ENCODE measurements around the gene DOK7.

The DOK7 gene

DNA sequence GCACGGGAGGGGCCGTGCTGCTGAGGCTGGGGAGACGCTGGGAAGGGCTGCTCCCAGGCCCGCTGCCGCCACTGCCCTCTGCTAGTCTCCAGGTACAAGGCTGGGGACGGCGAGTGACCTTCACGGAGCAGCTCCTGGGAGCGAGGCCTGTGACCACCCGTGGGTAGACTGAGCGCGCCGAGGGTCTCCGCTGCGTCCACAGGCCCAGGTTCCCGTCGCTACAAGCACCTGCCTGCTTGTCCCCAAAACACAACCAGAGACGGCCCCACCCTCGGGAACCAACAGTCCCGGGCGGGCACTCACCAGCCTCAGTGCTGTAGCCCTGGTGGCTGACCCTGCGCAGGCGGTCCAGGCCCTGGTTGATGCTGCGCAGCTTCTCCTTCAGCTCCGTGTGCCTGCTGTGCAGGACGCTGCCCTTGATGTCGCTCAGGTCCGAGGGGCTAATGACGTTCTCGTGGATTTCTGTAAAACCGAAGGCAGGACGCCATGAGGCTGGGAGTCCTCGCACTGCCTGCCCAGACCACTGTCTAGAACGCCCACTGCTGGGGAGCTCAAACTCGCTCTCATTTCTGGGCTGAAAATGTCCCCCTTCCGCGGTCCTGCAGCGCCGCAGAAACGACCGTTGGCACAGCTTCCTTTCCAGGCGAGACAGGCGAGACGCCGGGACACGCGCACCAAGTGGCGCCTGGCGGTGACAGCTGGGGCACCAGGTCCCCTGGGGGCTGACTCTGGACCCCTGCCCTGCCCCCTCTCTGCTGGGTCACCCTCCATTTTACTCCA lies 54.8 kb downstream of the DOK7 start:
- CTCF ChIA-PET: interaction anchor here (0.8 to 3.4 kb wide), 3 partner anchors 9 to 37 kb away, joined by 3 to 11 read pairs (median 3); no protein-coding TSS in a partner anchor
- TF ChIP-seq, protein P1, sequence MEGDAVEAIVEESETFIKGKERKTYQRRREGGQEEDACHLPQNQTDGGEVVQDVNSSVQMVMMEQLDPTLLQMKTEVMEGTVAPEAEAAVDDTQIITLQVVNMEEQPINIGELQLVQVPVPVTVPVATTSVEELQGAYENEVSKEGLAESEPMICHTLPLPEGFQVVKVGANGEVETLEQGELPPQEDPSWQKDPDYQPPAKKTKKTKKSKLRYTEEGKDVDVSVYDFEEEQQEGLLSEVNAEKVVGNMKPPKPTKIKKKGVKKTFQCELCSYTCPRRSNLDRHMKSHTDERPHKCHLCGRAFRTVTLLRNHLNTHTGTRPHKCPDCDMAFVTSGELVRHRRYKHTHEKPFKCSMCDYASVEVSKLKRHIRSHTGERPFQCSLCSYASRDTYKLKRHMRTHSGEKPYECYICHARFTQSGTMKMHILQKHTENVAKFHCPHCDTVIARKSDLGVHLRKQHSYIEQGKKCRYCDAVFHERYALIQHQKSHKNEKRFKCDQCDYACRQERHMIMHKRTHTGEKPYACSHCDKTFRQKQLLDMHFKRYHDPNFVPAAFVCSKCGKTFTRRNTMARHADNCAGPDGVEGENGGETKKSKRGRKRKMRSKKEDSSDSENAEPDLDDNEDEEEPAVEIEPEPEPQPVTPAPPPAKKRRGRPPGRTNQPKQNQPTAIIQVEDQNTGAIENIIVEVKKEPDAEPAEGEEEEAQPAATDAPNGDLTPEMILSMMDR (IDR thresholded peaks at IDR 0.05; ENCODE audit: control extremely low read depth, extremely low read depth, low read depth, missing control alignments): no peak
- no peak for DNase-seq (ENCODE audit: extremely low spot score)
- POLR2A ChIA-PET: no interaction called here

DNA sequence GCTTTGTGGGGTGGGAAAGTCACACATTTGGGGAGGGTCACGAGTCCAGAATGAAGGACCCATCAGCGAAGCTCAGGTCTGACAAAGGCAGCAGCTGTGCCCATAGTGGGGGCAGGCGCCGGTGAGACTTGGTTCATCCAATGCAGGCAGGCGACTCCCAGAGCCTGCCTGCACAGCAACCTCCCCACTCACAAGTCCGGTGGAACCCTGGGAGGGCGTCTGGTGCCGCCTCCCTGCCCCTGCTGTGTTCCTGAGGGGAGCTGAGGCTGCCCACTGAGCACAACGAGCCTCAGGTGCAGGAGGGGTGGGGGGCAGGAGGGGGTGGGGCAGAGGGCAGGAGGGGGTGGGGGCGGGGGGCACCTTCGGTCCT lies 55.4 kb downstream of the DOK7 start:
- CTCF ChIA-PET: interaction anchor here (0.8 to 3.4 kb wide), 2 partner anchors 10 to 38 kb away, joined by 3 to 11 read pairs; no protein-coding TSS in a partner anchor
- TF ChIP-seq, protein P1 (IDR thresholded peaks at IDR 0.05; ENCODE audit: control extremely low read depth, extremely low read depth, low read depth, missing control alignments): no peak

DNA sequence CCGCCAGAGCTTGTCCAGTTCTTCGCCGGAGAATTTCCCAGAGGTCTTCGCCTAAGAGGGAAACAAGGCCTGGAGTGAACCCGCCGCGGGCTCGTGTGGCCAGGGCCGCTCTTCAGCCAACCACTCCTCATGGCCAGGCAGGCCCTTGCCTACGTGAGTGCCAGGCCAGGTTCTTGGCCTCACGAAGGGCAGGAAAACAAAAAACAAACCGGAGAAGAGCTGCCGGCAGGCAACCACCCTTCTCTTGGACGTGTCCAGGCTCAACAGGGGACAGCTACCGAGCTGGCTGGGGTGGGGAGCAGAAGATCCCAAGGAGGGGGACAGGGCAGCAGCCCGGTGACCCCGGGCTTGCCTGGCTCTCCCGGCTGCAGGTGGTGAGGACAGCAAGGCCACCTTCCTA lies 55.8 kb downstream of the DOK7 start:
- DNase-seq (ENCODE audit: extremely low spot score): no peak
- POLR2A ChIA-PET: no interaction called here

More for the DNA sequence above, 55.4 kb downstream of the DOK7 start:
- POLR2A ChIA-PET: no interaction called here
- DNase-seq (ENCODE audit: extremely low spot score): no peak

DNA sequence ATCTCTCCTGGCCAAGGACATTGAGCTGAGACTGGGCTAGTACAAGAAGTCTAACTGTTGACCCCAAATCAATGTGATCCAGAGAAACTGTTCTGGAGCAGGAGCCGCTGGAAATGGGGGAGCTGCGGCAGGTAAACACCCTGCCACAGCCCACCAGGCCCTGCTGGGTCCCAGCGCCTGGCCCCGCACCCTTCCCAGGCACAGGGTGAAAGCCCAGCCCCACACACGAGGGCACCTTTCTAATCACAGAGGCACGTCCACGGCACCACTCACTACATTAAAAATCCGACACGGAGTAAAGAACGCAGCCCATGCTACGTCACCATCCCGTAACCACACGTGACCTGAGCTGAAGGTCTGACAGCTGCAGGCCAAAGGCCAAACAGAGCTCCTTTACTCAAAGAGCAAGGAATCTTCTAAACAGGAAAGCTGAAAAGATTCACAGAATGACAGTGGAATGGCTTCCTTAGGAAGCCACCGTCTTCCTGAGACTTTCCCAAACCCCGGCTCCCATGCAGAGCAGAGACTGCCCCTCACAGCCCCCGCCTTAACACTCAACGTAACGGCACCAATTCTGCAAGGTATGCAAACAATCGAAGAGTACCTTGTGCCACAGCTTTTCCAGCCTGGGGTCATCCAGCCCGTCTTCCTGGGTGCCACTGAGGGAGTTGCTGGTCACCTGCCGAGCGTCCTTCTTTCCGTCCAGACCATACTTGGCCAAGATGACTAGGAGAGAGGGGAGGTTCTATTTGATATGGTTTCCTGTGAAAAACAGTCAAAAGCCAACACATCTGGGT lies 56.6 kb downstream of the DOK7 start:
- DNase-seq (ENCODE audit: extremely low spot score): no peak
- TF ChIP-seq, protein P1 (IDR thresholded peaks at IDR 0.05; ENCODE audit: control extremely low read depth, extremely low read depth, low read depth, missing control alignments): no peak
- CTCF ChIA-PET: interaction anchor here (1.2 to 3.4 kb wide), 2 partner anchors 14 to 39 kb away, joined by 3 to 11 read pairs; no protein-coding TSS in a partner anchor
- POLR2A ChIA-PET: no interaction called here

More for the DNA sequence above, 55.8 kb downstream of the DOK7 start:
- CTCF ChIA-PET: interaction anchor here (3.4 kb wide), 1 partner anchor 38 kb away, joined by 11 read pairs; no protein-coding TSS in a partner anchor
- TF ChIP-seq, protein P1 (IDR thresholded peaks at IDR 0.05; ENCODE audit: control extremely low read depth, extremely low read depth, low read depth, missing control alignments): no peak

DNA sequence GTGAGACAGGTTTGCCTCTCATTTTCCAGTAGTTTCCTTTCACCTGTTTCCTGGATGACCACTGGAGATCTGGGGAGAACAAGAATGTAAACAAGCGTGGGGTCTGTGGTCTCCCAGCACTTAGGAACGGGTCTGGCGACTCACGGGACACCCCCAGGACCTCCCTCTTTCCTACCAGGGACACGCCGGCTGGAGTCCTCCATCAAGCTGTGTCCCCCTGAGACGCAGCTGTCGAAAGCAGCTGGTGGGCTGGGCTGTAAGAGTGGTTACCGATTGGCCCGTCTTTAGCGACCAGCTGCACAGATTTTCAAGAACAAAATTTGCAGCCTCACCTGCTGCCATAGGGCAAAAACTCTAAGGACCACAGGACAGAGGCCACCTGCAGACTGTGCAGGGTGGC lies 57.2 kb downstream of the DOK7 start:
- ChIA-PET CTCF (interaction anchor here (1.2 to 3.4 kb wide), 2 partner anchors 15 to 40 kb away, joined by 3 to 11 read pairs; no protein-coding TSS in a partner anchor), POLR2A (no interaction called here)
- TF ChIP-seq, protein P1 (IDR thresholded peaks at IDR 0.05; ENCODE audit: control extremely low read depth, extremely low read depth, low read depth, missing control alignments): no peak
- no peak for DNase-seq (ENCODE audit: extremely low spot score)

DNA sequence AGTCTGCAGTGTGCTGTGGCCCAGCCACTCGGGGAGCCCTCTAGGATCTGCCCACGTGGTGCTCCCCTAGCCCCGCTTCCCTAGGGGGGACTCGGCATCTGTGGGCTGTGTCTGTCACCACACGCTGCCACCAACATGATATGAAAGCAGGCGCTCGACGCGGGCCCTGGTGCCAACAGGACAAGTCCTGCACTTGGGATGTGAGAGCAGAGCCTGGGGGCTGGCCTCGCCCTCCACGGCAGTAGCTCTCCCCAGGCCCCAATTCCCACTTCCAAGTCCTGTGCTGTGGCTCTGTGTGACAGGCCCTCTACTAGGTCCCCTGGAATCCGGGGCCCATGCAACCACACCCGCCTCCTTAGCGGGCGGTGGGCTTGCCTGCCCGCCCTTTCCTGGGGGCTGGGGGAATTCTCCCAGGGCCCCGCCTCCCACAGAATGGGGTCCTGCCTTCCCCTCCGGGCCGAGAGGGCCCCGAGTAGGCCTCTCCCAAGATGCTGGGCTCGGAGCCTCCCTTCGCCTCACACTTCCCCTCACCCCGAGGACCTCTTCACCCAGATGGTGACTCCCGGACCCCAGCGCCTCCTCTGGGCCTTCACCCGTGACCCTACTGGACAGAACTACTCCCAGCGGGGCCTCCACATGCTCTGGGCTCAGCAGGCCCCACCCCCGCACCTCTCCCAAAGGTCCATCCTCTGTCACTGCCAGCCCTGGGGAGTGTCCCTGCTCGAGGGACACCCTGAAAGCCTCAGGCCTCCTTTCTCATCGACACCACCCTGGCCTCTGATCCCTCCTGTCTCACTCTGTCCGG lies 57.9 kb downstream of the DOK7 start:
- CTCF ChIA-PET: interaction anchor here (3.4 kb wide), 1 partner anchor 41 kb away, joined by 11 read pairs; no protein-coding TSS in a partner anchor
- POLR2A ChIA-PET: no interaction called here
- no peak for DNase-seq (ENCODE audit: extremely low spot score)
- TF ChIP-seq, protein P1 (IDR thresholded peaks at IDR 0.05; ENCODE audit: control extremely low read depth, extremely low read depth, low read depth, missing control alignments): no peak

Measured in GM10248 (cell line).